Breast epithelium (tissue), 3 donors: ENCODE results near the gene HELZ.

Source experiments
- POLR2AphosphoS5 ChIP-seq, 3 donors: sonication (generic); formaldehyde crosslinking; IDR thresholded peaks; one replicate each; pipeline ENCODE4 v1.6.1; 2017; ENCODE audit warnings: antibody characterized with exemption in 3 of 3
- TF ChIP-seq, protein P1 (sequence below), 3 donors: fragments of 450-650 bp; IDR thresholded peaks; one replicate each; pipeline ENCODE4 v1.5.1; 2016 to 2017; ENCODE audit warnings: antibody characterized with exemption in 3 of 3, mild to moderate bottlenecking in 3 of 3, moderate library complexity in 3 of 3

DNA sequence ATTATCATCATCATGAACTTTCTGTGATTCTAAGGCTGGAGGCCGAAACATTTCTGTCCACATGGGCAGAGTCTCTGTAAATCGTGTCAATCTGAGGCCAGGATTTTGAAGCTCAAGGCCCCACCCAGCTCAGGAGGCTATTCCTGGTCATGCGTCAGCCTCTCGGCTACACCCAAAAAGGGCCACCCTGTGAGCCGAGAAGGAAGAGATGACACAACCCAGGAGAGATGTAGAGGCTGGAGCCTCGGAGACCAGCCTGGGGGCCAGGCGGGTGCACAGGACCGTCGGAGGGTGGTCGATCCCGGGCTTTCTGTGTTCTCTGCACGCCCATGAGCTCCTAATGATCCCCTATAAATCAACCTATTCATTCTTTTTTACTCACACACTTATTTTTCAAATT, 201.7 kb downstream of the HELZ start:
- no peak for TF ChIP-seq POLR2AphosphoS5 (IDR thresholded peaks at IDR 0.05)
- TF ChIP-seq, protein P1, sequence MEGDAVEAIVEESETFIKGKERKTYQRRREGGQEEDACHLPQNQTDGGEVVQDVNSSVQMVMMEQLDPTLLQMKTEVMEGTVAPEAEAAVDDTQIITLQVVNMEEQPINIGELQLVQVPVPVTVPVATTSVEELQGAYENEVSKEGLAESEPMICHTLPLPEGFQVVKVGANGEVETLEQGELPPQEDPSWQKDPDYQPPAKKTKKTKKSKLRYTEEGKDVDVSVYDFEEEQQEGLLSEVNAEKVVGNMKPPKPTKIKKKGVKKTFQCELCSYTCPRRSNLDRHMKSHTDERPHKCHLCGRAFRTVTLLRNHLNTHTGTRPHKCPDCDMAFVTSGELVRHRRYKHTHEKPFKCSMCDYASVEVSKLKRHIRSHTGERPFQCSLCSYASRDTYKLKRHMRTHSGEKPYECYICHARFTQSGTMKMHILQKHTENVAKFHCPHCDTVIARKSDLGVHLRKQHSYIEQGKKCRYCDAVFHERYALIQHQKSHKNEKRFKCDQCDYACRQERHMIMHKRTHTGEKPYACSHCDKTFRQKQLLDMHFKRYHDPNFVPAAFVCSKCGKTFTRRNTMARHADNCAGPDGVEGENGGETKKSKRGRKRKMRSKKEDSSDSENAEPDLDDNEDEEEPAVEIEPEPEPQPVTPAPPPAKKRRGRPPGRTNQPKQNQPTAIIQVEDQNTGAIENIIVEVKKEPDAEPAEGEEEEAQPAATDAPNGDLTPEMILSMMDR (IDR thresholded peaks at IDR 0.05): no peak
